HEK293 (cell line): Measurements from ENCODE around the gene IL11.

Experiments
- CTCF ChIA-PET: fragments of 350-600 bp; formaldehyde crosslinking; extraction: SDS; loops from one replicate; lab custom pipeline; 2021; ENCODE audit warnings: antibody characterized with exemption; lab: Yijun Ruan, JAX
- POLR2A ChIA-PET: fragments of 300-600 bp; formaldehyde crosslinking; extraction: SDS; loops from one replicate; lab custom pipeline; 2020; ENCODE audit warnings: antibody characterized with exemption, inconsistent platforms; lab: Yijun Ruan, JAX
- H3K27ac ChIP-seq: fragments of 200-500 bp; sonication (Bioruptor generic); 2 replicates; pipeline ENCODE4 v1.5.1; 2014; ENCODE audit warnings: low read depth, low read length, control low read depth, inconsistent platforms; ENCODE audit errors: extremely low read depth
- H3K36me3 ChIP-seq, 2 experiments: fragments of 200-500 bp in 1 of 2; sonication (Bioruptor generic) in 1 of 2; 1 replicate in 1 of 2; 2 replicates in 1 of 2; pipeline ENCODE4 v1.5.1; 2014 to 2017; ENCODE audit warnings: inconsistent platforms in 2 of 2, low read length in 2 of 2; ENCODE audit not compliant: control insufficient read depth in 2 of 2, insufficient read depth in 1 of 2
- H3K4me1 ChIP-seq: fragments of 200-500 bp; sonication (Bioruptor generic); 2 replicates; pipeline ENCODE4 v1.5.1; 2014; ENCODE audit warnings: mild to moderate bottlenecking, low read length, inconsistent platforms; ENCODE audit not compliant: control insufficient read depth, insufficient read depth
- H3K4me3 ChIP-seq: 2 replicates; pipeline ENCODE4 v1.5.1; 2011; ENCODE audit warnings: low read depth, mild to moderate bottlenecking, control low read depth, low read length, moderate library complexity
- H3K9me3 ChIP-seq: fragments of 200-500 bp; sonication (Bioruptor generic); 2 replicates; pipeline ENCODE4 v1.5.1; 2014; ENCODE audit warnings: low read depth, low read length, inconsistent platforms; ENCODE audit not compliant: control insufficient read depth, insufficient read depth
- HOXA7 ChIP-seq: sonication (generic); formaldehyde crosslinking; IDR thresholded peaks from 2 replicates; pipeline ENCODE4 v1.8.1; 2022; ENCODE audit warnings: missing genetic modification reagents, borderline replicate concordance
- ZNF112 ChIP-seq: fragments of 450-650 bp; formaldehyde crosslinking; IDR thresholded peaks from 2 replicates; pipeline ENCODE4 v1.5.0; 2017; ENCODE audit warnings: missing biosample characterization, missing genetic modification characterization
- ZNF513 ChIP-seq: fragments of 450-650 bp; IDR thresholded peaks from 2 replicates; pipeline ENCODE4 v1.5.1; 2018; ENCODE audit warnings: missing biosample characterization, missing genetic modification characterization
- ZNF555 ChIP-seq: fragments of 450-650 bp; formaldehyde crosslinking; conservative IDR thresholded peaks from 2 replicates; pipeline ENCODE4 v1.5.1; 2017; ENCODE audit warnings: missing biosample characterization, mild to moderate bottlenecking, missing genetic modification characterization, inconsistent platforms
- ZNF600 ChIP-seq: fragments of 450-650 bp; formaldehyde crosslinking; IDR thresholded peaks from 2 replicates; pipeline ENCODE4 v1.5.1; 2016; ENCODE audit warnings: missing biosample characterization, missing genetic modification characterization
- ZNF621 ChIP-seq: fragments of 450-650 bp; formaldehyde crosslinking; IDR thresholded peaks from 2 replicates; pipeline ENCODE4 v1.5.1; 2017; ENCODE audit warnings: missing biosample characterization, missing genetic modification characterization

IL11 gene

GRCh38 chr19:55315956-55316525, 54.2 kb downstream of the IL11 start:
- ChIA-PET CTCF (interaction anchor here (0.7 to 5.7 kb wide), 3 partner anchors 14 to 360 kb away, joined by 4 to 45 read pairs (median 5); no protein-coding TSS in a partner anchor), POLR2A (no interaction called here)
- no peaks in the 10 kb centered on the region for H3K4me1 ChIP-seq
- H3K36me3 ChIP-seq: peaks cover 0 to 4% of the 10 kb centered on the region in 2 experiments; a peak in 2 of 3 replicates
- no peak for TF ChIP-seq ZNF621 (tag by site-specific recombination)
- no peak for TF ChIP-seq ZNF513 (tag by site-specific recombination)
- TF ChIP-seq HOXA7: no peak
- peak; percentile 93 for TF ChIP-seq ZNF112 (tag by site-specific recombination)
- TF ChIP-seq, all 188 proteins: peak for 1
- Histone ChIP-seq H3K9me3 (no peaks in the 10 kb centered on the region), H3K4me3 (no peak overlapping the region), H3K27ac (no peak overlapping the region)

GRCh38 chr19:55314396-55314795, 55.9 kb downstream of the IL11 start:
- CTCF ChIA-PET: interaction anchor here (5.7 kb wide), 1 partner anchor 12 kb away, joined by 45 read pairs; no protein-coding TSS in a partner anchor
- Histone ChIP-seq H3K4me3 (no peak overlapping the region), H3K4me1 (no peaks in the 10 kb centered on the region), H3K36me3 (peaks cover 0 to 16% of the 10 kb centered on the region in 2 experiments; a peak in 2 of 3 replicates), H3K9me3 (no peaks in the 10 kb centered on the region), H3K27ac (0 out of 2 replicates have a peak overlapping the region, but pooled peaks have one; percentile 5)
- POLR2A ChIA-PET: interaction anchor here (1.3 kb wide), 2 partner anchors 93 to 134 kb away, joined by 3 to 4 read pairs; partner anchors contain the start of genes SYT5 and UBE2S
- no peak for TF ChIP-seq ZNF555 (tag by site-specific recombination)
- TF ChIP-seq ZNF600: no peak
- TF ChIP-seq, all 188 proteins: peak for 0
